ENCODE measurements around the gene POP4. TPM values are rescaled to one million over a fixed set of nuclear protein-coding genes. Genes with fewer than 3 reads are reported as not detected.

Gene POP4
- total and polyA plus RNA-seq, 2 donors = 76.3 to 85.0 TPM

DNA sequence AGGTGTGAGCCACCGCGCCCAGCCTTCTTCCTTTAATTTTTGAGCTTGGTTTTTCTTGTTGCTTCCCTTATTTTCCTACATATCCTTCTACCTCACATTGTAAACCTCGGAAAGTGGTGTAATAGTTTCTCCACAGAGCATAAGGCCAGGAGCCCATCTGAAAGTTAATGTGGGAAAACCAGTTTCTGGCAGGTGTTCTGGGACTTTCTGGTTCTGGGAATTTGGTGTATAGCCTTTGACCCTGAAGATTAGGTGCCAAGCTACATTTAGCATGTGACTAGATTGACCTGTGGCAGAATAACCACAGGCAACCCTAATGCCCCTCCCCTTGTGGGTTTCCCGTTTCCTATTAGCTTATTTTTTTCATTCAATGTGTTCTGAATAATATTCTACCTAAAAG lies 8.7 kb downstream of the POP4 start:
- Histone ChIP-seq H3K4me1 (ENCODE audit: control insufficient read depth in 2 of 2, insufficient read depth in 2 of 2, low read length in 2 of 2) (peaks cover 0 to 5% of the 10 kb centered on the region in 2 donors), H3K36me3 (ENCODE audit: control insufficient read depth in 2 of 2, insufficient read depth in 2 of 2, low read length in 1 of 2) (peaks cover 54 to 58% of the 10 kb centered on the region in 2 donors), H3K27ac (ENCODE audit: low read depth in 1 of 2, low read length in 1 of 2) (no peak overlapping the region), H3K9me3 (ENCODE audit: control insufficient read depth in 2 of 2, insufficient read depth in 1 of 2, low read length in 1 of 2) (peaks cover 0 to 1% of the 10 kb centered on the region in 2 donors), H3K27me3 (ENCODE audit: control insufficient read depth in 2 of 2, insufficient read depth in 1 of 2, low read length in 1 of 2) (no peaks in the 10 kb centered on the region), H3K4me3 (ENCODE audit: low read length in 2 of 2) (no peak overlapping the region)
- no peak for DNase-seq (ENCODE audit: low read depth in 6 of 9, low spot score in 9 of 9)
- 97% methylated on average over 4 of the region's 4 CpGs for WGBS

DNA sequence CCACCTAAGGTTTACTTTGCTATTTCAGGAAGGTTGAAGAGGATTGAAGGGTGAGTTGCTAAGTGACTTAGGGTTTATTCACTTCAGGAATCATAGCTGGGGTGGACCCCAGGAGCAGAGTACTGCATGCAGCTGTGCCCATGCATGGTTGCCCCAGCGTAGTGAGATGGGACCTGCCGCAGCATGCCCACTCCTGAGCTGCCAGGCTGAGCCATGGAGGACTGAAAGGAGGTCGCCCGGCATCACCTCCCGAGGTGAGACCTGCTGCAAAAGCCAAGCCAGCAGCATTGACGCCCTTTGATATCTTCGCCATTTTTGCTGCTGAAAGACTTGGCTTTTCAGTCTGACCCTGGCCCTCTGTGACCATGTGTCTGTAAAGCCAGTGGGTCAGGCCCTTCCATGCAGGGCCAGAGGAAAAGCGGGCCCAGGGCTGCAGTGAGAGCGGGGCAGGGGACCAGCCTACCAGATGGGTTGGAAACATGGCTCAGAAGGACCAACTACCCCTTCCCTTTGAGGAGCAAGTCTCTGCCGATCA lies 9.9 kb downstream of the POP4 start:
- Histone ChIP-seq H3K36me3 (ENCODE audit: control insufficient read depth in 2 of 2, insufficient read depth in 2 of 2, low read length in 1 of 2) (peaks cover 44 to 56% of the 10 kb centered on the region in 2 donors), H3K4me3 (ENCODE audit: low read length in 2 of 2) (no peak overlapping the region), H3K4me1 (ENCODE audit: control insufficient read depth in 2 of 2, insufficient read depth in 2 of 2, low read length in 2 of 2) (peaks cover 2 to 7% of the 10 kb centered on the region in 2 donors), H3K9me3 (ENCODE audit: control insufficient read depth in 2 of 2, insufficient read depth in 1 of 2, low read length in 1 of 2) (peaks cover 0 to 1% of the 10 kb centered on the region in 2 donors), H3K27ac (ENCODE audit: low read depth in 1 of 2, low read length in 1 of 2) (no peak overlapping the region), H3K27me3 (ENCODE audit: control insufficient read depth in 2 of 2, insufficient read depth in 1 of 2, low read length in 1 of 2) (no peaks in the 10 kb centered on the region)
- no peak for DNase-seq (ENCODE audit: low read depth in 6 of 9, low spot score in 9 of 9)
- 97% methylated on average over 10 of the region's 10 CpGs for WGBS

DNA sequence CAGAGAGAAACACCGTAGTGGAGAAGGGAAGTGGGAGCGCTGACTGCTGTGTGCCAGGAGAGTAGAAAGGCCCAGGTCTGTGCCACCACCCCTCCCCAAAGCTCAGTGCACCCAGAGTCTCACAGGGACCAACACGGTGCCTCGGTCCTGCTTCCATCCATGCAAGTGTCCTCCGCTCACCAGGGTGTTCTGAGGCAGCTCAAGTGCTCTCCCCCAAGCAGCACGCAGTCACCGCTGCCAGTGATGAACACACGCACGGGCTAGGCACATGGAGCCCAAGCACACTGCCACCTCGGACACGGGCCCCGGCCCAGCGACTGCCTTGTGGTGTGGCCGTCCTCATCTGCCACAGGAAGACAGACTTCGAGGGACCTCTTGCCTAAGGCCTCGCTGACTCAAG lies 10.5 kb downstream of the POP4 start:
- Histone ChIP-seq H3K9me3 (ENCODE audit: control insufficient read depth in 2 of 2, insufficient read depth in 1 of 2, low read length in 1 of 2) (peaks cover 0 to 1% of the 10 kb centered on the region in 2 donors), H3K4me3 (ENCODE audit: low read length in 2 of 2) (no peak overlapping the region), H3K36me3 (ENCODE audit: control insufficient read depth in 2 of 2, insufficient read depth in 2 of 2, low read length in 1 of 2) (peaks cover 38 to 50% of the 10 kb centered on the region in 2 donors), H3K27ac (ENCODE audit: low read depth in 1 of 2, low read length in 1 of 2) (no peak overlapping the region), H3K27me3 (ENCODE audit: control insufficient read depth in 2 of 2, insufficient read depth in 1 of 2, low read length in 1 of 2) (no peaks in the 10 kb centered on the region), H3K4me1 (ENCODE audit: control insufficient read depth in 2 of 2, insufficient read depth in 2 of 2, low read length in 2 of 2) (peaks cover 5 to 10% of the 10 kb centered on the region in 2 donors)
- WGBS = 91% methylated on average over 16 of the region's 16 CpGs
- no peak for DNase-seq (ENCODE audit: low read depth in 6 of 9, low spot score in 9 of 9)

DNA sequence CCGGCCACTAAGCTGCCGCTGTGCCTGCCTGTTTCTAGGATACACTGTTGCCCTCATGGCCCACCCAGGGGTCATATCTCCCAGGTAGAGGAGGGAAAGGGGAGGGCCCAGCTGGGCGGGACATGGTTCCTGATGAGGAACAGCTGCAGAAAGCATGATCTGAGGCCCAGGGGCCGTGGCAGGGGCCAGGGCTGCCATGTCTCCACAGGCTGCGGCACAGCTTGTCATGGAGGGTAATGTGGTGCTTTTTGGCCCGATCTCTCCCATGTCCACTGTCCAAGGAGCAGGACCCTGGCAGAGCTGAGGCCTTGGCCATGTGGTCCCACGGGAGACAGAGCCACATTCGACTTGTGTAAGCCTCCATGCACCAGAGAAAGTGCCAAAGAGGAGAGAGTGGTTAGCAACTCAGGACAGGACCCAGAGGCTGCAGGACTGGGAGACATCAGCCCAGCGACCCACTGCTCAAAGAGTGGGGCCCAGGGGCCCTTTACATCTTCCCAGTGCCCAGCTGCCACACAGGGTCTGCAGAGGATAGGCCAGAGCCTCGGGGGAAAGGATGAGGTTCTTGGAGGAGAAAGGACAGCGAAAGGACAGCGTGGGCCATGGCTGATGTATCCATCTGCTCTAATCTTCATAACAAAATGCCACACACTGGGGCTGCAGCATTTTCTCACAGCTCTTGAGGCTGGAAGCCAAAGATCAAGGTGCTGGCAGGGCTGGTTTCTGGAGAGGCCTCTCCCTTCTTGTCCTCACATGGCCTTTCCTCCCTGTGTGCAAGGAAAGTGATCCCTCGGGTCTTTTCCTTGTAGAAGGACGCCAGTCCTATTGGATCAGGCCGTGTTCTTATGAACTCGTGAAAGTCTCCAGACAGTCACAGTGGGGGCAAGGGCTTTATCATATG lies 11.5 kb downstream of the POP4 start:
- Histone ChIP-seq H3K27me3 (ENCODE audit: control insufficient read depth in 2 of 2, insufficient read depth in 1 of 2, low read length in 1 of 2) (no peaks in the 10 kb centered on the region), H3K4me1 (ENCODE audit: control insufficient read depth in 2 of 2, insufficient read depth in 2 of 2, low read length in 2 of 2) (peaks cover 9 to 18% of the 10 kb centered on the region in 2 donors), H3K36me3 (ENCODE audit: control insufficient read depth in 2 of 2, insufficient read depth in 2 of 2, low read length in 1 of 2) (peaks cover 27 to 40% of the 10 kb centered on the region in 2 donors), H3K9me3 (ENCODE audit: control insufficient read depth in 2 of 2, insufficient read depth in 1 of 2, low read length in 1 of 2) (peaks cover 0 to 1% of the 10 kb centered on the region in 2 donors), H3K4me3 (ENCODE audit: low read length in 2 of 2) (no peak overlapping the region), H3K27ac (ENCODE audit: low read depth in 1 of 2, low read length in 1 of 2) (no peak overlapping the region)
- 90% methylated on average over 16 of the region's 16 CpGs for WGBS
- no peak for DNase-seq (ENCODE audit: low read depth in 6 of 9, low spot score in 9 of 9)

DNA sequence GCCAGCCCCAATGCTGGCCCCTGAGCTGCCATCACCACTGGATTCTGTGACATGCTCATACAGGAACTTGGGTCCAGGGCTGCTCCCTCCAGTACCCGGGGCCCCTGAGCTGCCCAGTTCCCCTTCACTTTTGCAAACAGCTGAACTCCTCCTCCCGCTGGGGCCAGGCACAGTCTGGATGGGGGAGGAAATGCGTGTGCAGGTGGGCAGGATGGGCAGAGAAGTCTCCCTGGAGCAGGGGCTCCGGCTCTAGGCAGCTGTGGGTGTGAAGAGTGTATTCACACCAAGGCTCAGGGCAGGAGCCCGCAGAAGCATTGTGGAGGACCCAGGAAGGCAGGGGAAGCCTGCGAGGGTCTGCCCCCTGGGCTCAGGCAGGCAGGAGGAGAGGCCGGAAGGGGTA lies 12.4 kb downstream of the POP4 start:
- DNase-seq (ENCODE audit: low read depth in 6 of 9, low spot score in 9 of 9) = no peak
- Histone ChIP-seq H3K27me3 (ENCODE audit: control insufficient read depth in 2 of 2, insufficient read depth in 1 of 2, low read length in 1 of 2) (no peaks in the 10 kb centered on the region), H3K4me3 (ENCODE audit: low read length in 2 of 2) (no peak overlapping the region), H3K36me3 (ENCODE audit: control insufficient read depth in 2 of 2, insufficient read depth in 2 of 2, low read length in 1 of 2) (peaks cover 20 to 32% of the 10 kb centered on the region in 2 donors), H3K4me1 (ENCODE audit: control insufficient read depth in 2 of 2, insufficient read depth in 2 of 2, low read length in 2 of 2) (peaks cover 9 to 18% of the 10 kb centered on the region in 2 donors), H3K27ac (ENCODE audit: low read depth in 1 of 2, low read length in 1 of 2) (no peak overlapping the region), H3K9me3 (ENCODE audit: control insufficient read depth in 2 of 2, insufficient read depth in 1 of 2, low read length in 1 of 2) (peaks cover 0 to 1% of the 10 kb centered on the region in 2 donors)
- 78% methylated on average over 7 of the region's 7 CpGs for WGBS

DNA sequence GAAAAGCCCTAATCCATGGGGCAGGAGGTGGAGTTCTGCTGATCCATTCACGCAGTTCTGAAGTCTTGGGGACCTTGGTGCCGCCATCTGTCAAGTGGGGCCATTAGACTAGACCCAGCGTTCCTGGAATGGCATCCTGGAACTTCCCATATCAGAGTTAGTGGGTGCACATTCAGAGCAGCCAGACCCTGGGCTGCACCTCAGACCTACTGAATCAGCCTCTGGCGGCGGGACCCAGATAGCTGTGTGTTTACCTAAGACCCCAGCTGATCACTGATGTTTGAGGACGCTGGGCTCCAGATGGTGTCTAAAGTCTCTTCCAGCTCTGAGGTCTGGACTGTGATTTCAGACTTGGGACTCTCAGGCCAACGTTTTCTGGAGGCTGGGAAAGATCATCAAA lies 12.8 kb downstream of the POP4 start:
- Histone ChIP-seq H3K27me3 (ENCODE audit: control insufficient read depth in 2 of 2, insufficient read depth in 1 of 2, low read length in 1 of 2) (no peaks in the 10 kb centered on the region), H3K9me3 (ENCODE audit: control insufficient read depth in 2 of 2, insufficient read depth in 1 of 2, low read length in 1 of 2) (peaks cover 0 to 1% of the 10 kb centered on the region in 2 donors), H3K27ac (ENCODE audit: low read depth in 1 of 2, low read length in 1 of 2) (no peak overlapping the region), H3K4me3 (ENCODE audit: low read length in 2 of 2) (no peak overlapping the region), H3K4me1 (ENCODE audit: control insufficient read depth in 2 of 2, insufficient read depth in 2 of 2, low read length in 2 of 2) (peaks cover 9 to 18% of the 10 kb centered on the region in 2 donors), H3K36me3 (ENCODE audit: control insufficient read depth in 2 of 2, insufficient read depth in 2 of 2, low read length in 1 of 2) (peaks cover 16 to 27% of the 10 kb centered on the region in 2 donors)
- no peak for DNase-seq (ENCODE audit: low read depth in 6 of 9, low spot score in 9 of 9)
- WGBS = 93% methylated on average over 7 of the region's 7 CpGs

DNA sequence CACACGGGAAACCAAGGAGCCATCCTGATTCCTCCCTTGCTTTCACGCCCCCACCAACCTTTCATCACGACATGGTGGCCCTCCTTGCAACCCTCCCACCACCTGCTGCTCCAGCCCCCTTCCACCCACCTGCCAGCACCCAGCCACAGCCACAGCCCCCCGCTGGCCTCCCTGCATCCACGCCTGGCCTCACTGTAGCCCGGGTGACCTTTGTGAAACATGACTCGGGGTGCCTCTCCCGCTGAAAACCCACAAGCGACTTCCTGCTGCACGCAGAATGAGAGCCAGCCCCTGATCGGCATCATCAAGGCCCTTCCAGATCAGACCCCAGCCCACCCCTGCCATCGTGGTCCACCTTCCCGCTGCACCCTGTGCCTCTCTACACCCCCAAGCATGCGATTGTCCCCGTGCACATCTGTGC lies 14.9 kb downstream of the POP4 start:
- WGBS = 18% methylated on average over 15 of the region's 15 CpGs
- peaks cover 9 to 18% of the 10 kb centered on the region in 2 donors for H3K4me1 ChIP-seq (ENCODE audit: control insufficient read depth in 2 of 2, insufficient read depth in 2 of 2, low read length in 2 of 2)
- DNase-seq (ENCODE audit: low read depth in 6 of 9, low spot score in 9 of 9) = peak in 3 of 9 donors; percentile 12 to 34 (median 19)

DNA sequence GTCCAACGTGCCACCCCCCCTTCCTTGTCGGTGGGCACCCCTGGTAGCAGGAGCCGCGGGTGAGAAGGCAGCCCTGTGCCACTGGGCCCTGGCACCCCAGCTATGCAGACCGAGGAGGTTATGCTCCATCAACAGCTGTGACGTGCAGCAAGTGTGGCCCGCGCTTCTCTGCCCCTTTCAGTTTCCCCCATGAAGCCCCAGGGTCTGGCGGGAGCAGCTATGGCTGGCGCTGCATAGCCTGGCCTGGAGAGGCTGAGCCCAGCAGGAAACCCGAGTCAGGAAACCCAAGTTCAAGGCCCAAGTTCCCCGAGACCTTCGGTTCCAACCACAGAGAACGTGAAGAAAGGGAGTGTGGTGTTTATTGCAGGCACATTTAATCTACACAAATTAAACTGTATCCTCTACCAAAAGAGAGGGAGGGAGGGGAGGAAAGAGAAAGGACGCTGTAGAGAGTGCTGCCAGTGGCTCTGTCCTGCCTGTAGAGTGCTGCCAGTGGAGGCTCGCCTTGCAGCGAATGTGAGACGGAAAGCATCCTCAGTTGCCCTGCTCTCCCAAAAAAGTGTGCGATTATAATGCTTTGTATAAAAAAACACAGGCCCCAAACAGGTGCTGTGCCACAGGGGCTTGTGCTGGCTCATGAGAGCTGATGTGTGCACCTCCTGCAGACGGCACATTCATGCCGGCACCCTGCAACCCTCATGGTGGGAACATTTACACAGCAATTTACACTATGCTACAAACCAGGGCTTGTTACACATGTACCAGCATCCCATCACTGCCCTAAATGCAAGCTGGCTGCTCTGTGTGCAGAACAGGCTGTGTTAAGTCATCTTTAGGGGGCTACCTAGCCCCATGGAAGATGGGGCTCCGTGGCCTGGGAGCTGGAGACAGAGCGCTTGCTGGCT lies 16.3 kb downstream of the POP4 start:
- no peaks in the 10 kb centered on the region for H3K36me3 ChIP-seq (ENCODE audit: control insufficient read depth in 2 of 2, insufficient read depth in 2 of 2, low read length in 1 of 2)
- no peaks in the 10 kb centered on the region for H3K27me3 ChIP-seq (ENCODE audit: control insufficient read depth in 2 of 2, insufficient read depth in 1 of 2, low read length in 1 of 2)
- H3K4me1 ChIP-seq (ENCODE audit: control insufficient read depth in 2 of 2, insufficient read depth in 2 of 2, low read length in 2 of 2) = peaks cover 9 to 18% of the 10 kb centered on the region in 2 donors
- H3K4me3 ChIP-seq (ENCODE audit: low read length in 2 of 2) = no peak overlapping the region
- H3K27ac ChIP-seq (ENCODE audit: low read depth in 1 of 2, low read length in 1 of 2) = no peak overlapping the region
- H3K9me3 ChIP-seq (ENCODE audit: control insufficient read depth in 2 of 2, insufficient read depth in 1 of 2, low read length in 1 of 2) = no peaks in the 10 kb centered on the region
- DNase-seq (ENCODE audit: low read depth in 6 of 9, low spot score in 9 of 9) = peak in 1 of 9 donors; percentile 54
- WGBS = 52% methylated on average over 23 of the region's 23 CpGs

More for the DNA sequence above, 14.9 kb downstream of the POP4 start:
- no peak overlapping the region for H3K4me3 ChIP-seq (ENCODE audit: low read length in 2 of 2)
- no peaks in the 10 kb centered on the region for H3K9me3 ChIP-seq (ENCODE audit: control insufficient read depth in 2 of 2, insufficient read depth in 1 of 2, low read length in 1 of 2)
- peaks cover 5 to 9% of the 10 kb centered on the region in 2 donors for H3K36me3 ChIP-seq (ENCODE audit: control insufficient read depth in 2 of 2, insufficient read depth in 2 of 2, low read length in 1 of 2)
- H3K27me3 ChIP-seq (ENCODE audit: control insufficient read depth in 2 of 2, insufficient read depth in 1 of 2, low read length in 1 of 2) = no peaks in the 10 kb centered on the region
- no peak overlapping the region for H3K27ac ChIP-seq (ENCODE audit: low read depth in 1 of 2, low read length in 1 of 2)

All from thymus (tissue), 11 donors.